ENCODE results near the gene C1QTNF7. TPM values are rescaled to one million over a fixed set of nuclear protein-coding genes. Genes with fewer than 3 reads are reported as not detected.

The C1QTNF7 gene
- total RNA-seq, 1 experiment from 2014 or later: not detected

GRCh38 chr4:15493411-15493810 is 65.6 kb downstream of the C1QTNF7 start:
- Histone ChIP-seq H3K27me3 (no peaks in the 10 kb centered on the region), H3K36me3 (no peaks in the 10 kb centered on the region), H3K27ac (no peak overlapping the region), H3K9me3 (replicated peaks) (peaks cover 3% of the 10 kb centered on the region; the same call in 1 of the 2 replicates), H3K4me1 (peaks cover 30% of the 10 kb centered on the region), H3K4me3 (no peak overlapping the region)
- DNase-seq: no peak

DNA sequence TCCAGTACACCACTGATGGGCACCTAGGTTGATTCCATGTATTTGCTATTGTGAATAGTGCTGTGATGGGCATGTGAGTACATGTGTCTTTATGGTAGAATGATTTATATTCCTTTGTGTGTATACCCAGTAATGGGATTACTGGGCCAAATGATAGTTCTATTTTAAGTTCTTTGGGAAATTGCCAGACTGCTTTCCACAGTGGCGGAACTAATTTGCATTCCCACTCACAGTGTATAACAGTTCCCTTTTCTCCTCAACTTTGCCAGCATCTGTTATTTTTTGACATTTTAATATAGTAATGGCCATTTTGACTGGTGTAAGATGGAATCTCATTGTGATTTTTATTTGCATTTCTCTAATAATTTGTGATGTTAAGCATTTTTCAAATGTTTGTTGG is 67.8 kb downstream of the C1QTNF7 start:
- no peaks in the 10 kb centered on the region for H3K36me3 ChIP-seq

More for the DNA sequence above, 67.8 kb downstream of the C1QTNF7 start:
- Histone ChIP-seq H3K9me3 (replicated peaks) (no peaks in the 10 kb centered on the region; the same call in 1 of the 2 replicates), H3K4me3 (no peak overlapping the region), H3K27ac (peak overlapping the region; percentile 89), H3K4me1 (peaks cover 42% of the 10 kb centered on the region), H3K27me3 (no peaks in the 10 kb centered on the region)
- peak; percentile 62 to 79 for DNase-seq

Other genes starting within 250 kb of the C1QTNF7 start
- 9.0 and 10.1 TPM in 2 replicates for gene CC2D2A, start 41.8 kb downstream of the C1QTNF7 start, total RNA-seq (2014; rRNA removed; shearing (Covaris generic))
- gene FBXL5, start 227.3 kb downstream of the C1QTNF7 start, total RNA-seq (2014; rRNA removed; shearing (Covaris generic)): 59.1 and 69.7 TPM in 2 replicates